HepG2 (cell line): ENCODE data around the gene BFSP1. TPM values are rescaled to one million over a fixed set of nuclear protein-coding genes. Genes with fewer than 3 reads are reported as not detected.

Experiments used
- ATAC-seq: fragments of 200-7000 bp; cut with Tn5 transposase; 3 replicates; pipeline ENCODE4 v1.9.1; 2020; ENCODE audit warnings: mild to moderate bottlenecking, moderate library complexity
- BruUV-seq: library from RNA; stranded (reverse); fragments of 400-500 nt; replicated peaks from 2 replicates; lab custom pipeline; 2021; lab: Mats Ljungman, UMichigan
- CTCF ChIA-PET: fragments of 300-600 bp; formaldehyde crosslinking; extraction: SDS; loops from one replicate; lab custom pipeline; 2021; ENCODE audit warnings: low total read pairs, inconsistent platforms, low intra/inter-chr PET ratio; lab: Yijun Ruan, JAX
- POLR2A ChIA-PET: fragments of 350-600 bp; sonication (Branson Sonifier 250); formaldehyde crosslinking; loops from one replicate; lab custom pipeline; 2020; ENCODE audit warnings: antibody characterized with exemption, inconsistent platforms; lab: Yijun Ruan, JAX
- DNase-seq: peaks from one replicate; pipeline ENCODE4 v3.0.0-alpha.2; 2015; ENCODE audit warnings: low spot score
- FAIRE-seq: peaks from 3 replicates; lab custom pipeline; 2011; peaks lifted over from hg19 to GRCh38; lab: Jason Lieb, UNC
- H2AFZ ChIP-seq: one replicate; pipeline ENCODE4 v1.6.1; 2011; ENCODE audit warnings: low read length, inconsistent platforms
- H3K27ac ChIP-seq: fragments of 300-600 bp; 3 replicates; pipeline ENCODE4 v1.8.0; 2011; ENCODE audit warnings: mixed run types, mild to moderate bottlenecking, mixed read lengths, low read length, inconsistent platforms; ENCODE audit not compliant: insufficient read depth; ENCODE audit errors: extremely low read length
- H3K27me3 ChIP-seq, 2 experiments: fragments of 200-600 bp in 1 of 2; 2 replicates in 1 of 2; 3 replicates in 1 of 2; pipeline versions ENCODE4 v1.6.0 to v1.8.0; 2011; ENCODE audit warnings: low read length in 2 of 2, mild to moderate bottlenecking in 2 of 2, moderate library complexity in 2 of 2, inconsistent platforms in 1 of 2; ENCODE audit not compliant: insufficient read depth in 2 of 2, control insufficient read depth in 1 of 2
- H3K36me3 ChIP-seq, 2 experiments: fragments of 200-600 bp in 1 of 2; replicated peaks in 1 of 2; 2 replicates in 1 of 2; 3 replicates in 1 of 2; pipeline versions ENCODE4 v1.5.1 to v1.8.0; 2011; ENCODE audit warnings: low read length in 2 of 2, inconsistent platforms in 1 of 2; ENCODE audit not compliant: insufficient read depth in 2 of 2, control insufficient read depth in 1 of 2
- H3K4me1 ChIP-seq: 2 replicates; pipeline ENCODE4 v1.5.1; 2012; ENCODE audit warnings: low read length, inconsistent platforms; ENCODE audit not compliant: insufficient read depth
- H3K4me2 ChIP-seq: 2 replicates; pipeline ENCODE4 v1.6.0; 2011; ENCODE audit warnings: low read depth, low read length, inconsistent platforms
- H3K4me3 ChIP-seq, 3 experiments: fragments of 200-600 bp in 1 of 3; sonication (generic), shearing (Covaris generic) in 1 of 3; replicated peaks in 1 of 3; 2 replicates each; pipeline ENCODE4 v1.5.1; 2011 to 2016; ENCODE audit warnings: low read length in 3 of 3, inconsistent platforms in 2 of 3, low read depth in 2 of 3, mild to moderate bottlenecking in 2 of 3, control low read depth in 1 of 3, mixed read lengths in 1 of 3; ENCODE audit not compliant: insufficient read depth in 1 of 3
- H3K79me2 ChIP-seq: one replicate; pipeline ENCODE4 v1.6.1; 2011; ENCODE audit warnings: low read length, inconsistent platforms; ENCODE audit not compliant: insufficient read depth
- H3K9ac ChIP-seq: 2 replicates; pipeline ENCODE4 v1.6.0; 2011; ENCODE audit warnings: mild to moderate bottlenecking, low read depth, low read length, inconsistent platforms; ENCODE audit not compliant: insufficient read depth
- H3K9me3 ChIP-seq: 2 replicates; pipeline ENCODE4 v1.5.1; 2012; ENCODE audit warnings: mild to moderate bottlenecking, low read length
- H4K20me1 ChIP-seq: 2 replicates; pipeline ENCODE4 v1.6.0; 2011; ENCODE audit warnings: inconsistent platforms, mild to moderate bottlenecking, low read length, moderate library complexity; ENCODE audit not compliant: insufficient read depth
- BCL6 ChIP-seq: IDR thresholded peaks from 2 replicates; pipeline ENCODE4 v1.6.1; 2016; ENCODE audit warnings: missing genetic modification reagents, missing compliant biosample characterization
- CREM ChIP-seq, 2 experiments: sonication (generic) in 1 of 2; formaldehyde crosslinking in 1 of 2; IDR thresholded peaks; 2 replicates each; pipeline versions ENCODE4 v1.4.0 to v1.6.1; 2016 to 2020; ENCODE audit warnings: antibody characterized with exemption in 1 of 2, mild to moderate bottlenecking in 1 of 2, missing genetic modification reagents in 1 of 2
- ELF4 ChIP-seq: sonication (generic); formaldehyde crosslinking; IDR thresholded peaks from 2 replicates; pipeline ENCODE4 v1.5.0; 2020; ENCODE audit warnings: missing genetic modification reagents, mild to moderate bottlenecking, moderate library complexity, borderline replicate concordance
- IRF1 ChIP-seq: sonication (generic); formaldehyde crosslinking; IDR thresholded peaks from 2 replicates; pipeline ENCODE4 v1.4.0; 2020; ENCODE audit warnings: low read depth, mild to moderate bottlenecking, missing genetic modification reagents
- NFKB2 ChIP-seq: sonication (generic); formaldehyde crosslinking; IDR thresholded peaks from 2 replicates; pipeline ENCODE4 v1.4.0; 2020; ENCODE audit warnings: missing genetic modification reagents, borderline replicate concordance
- SRSF9 ChIP-seq: fragments of 200-400 bp; formaldehyde crosslinking; IDR thresholded peaks from 2 replicates; pipeline ENCODE4 v1.6.1; 2018; ENCODE audit warnings: borderline replicate concordance, mild to moderate bottlenecking, low read depth, low read length; ENCODE audit not compliant: insufficient read depth, poor library complexity, severe bottlenecking
- ZNF20 ChIP-seq: sonication (generic); formaldehyde crosslinking; IDR thresholded peaks from 2 replicates; pipeline ENCODE4 v1.4.0; 2020; ENCODE audit warnings: mild to moderate bottlenecking, moderate library complexity, missing genetic modification reagents
- ZNF382 ChIP-seq: sonication (generic); formaldehyde crosslinking; IDR thresholded peaks from 2 replicates; pipeline ENCODE4 v1.5.0; 2020; ENCODE audit warnings: missing genetic modification reagents, mild to moderate bottlenecking, borderline replicate concordance
- ZNF460 ChIP-seq: sonication (generic); formaldehyde crosslinking; IDR thresholded peaks from 2 replicates; pipeline ENCODE4 v1.5.1; 2020; ENCODE audit warnings: missing genetic modification reagents, mild to moderate bottlenecking, borderline replicate concordance
- ZNF484 ChIP-seq: sonication (generic); formaldehyde crosslinking; IDR thresholded peaks from 2 replicates; pipeline ENCODE4 v1.5.1; 2020; ENCODE audit warnings: mild to moderate bottlenecking, low read depth, missing genetic modification reagents, borderline replicate concordance
- ZNF530 ChIP-seq: sonication (generic); formaldehyde crosslinking; IDR thresholded peaks from 2 replicates; pipeline ENCODE4 v1.5.0; 2020; ENCODE audit warnings: low read depth, mild to moderate bottlenecking, missing genetic modification reagents
- ZNF710 ChIP-seq: sonication (generic); formaldehyde crosslinking; IDR thresholded peaks from 2 replicates; pipeline ENCODE4 v1.5.0; 2020; ENCODE audit warnings: mild to moderate bottlenecking, missing genetic modification reagents, borderline replicate concordance
- WGBS: methylation state at CpG from one replicate; pipeline ENCODE4 v1.1.6; 2017; ENCODE audit warnings: low lambda C conversion rate; 5-methylcytosine and 5-hydroxymethylcytosine counted together
- in situ Hi-C: cut with HindIII; loops from 2 replicates; pipeline ENCODE4 v1.10.0; 2017; ENCODE audit warnings: low pct_unique_long_range_greater_than_20kb; ENCODE audit not compliant: extremely low pct_ligation_motif_present
- intact Hi-C: fragments of 100-400 bp; cut with micrococcal nuclease; formaldehyde crosslinking; loops from one replicate; pipeline ENCODE4 v1.10.0; 2022; ENCODE audit not compliant: unreplicated experiment
- polyA plus RNA-seq, 8 experiments: library from polyadenylated mRNA; depleted of rRNA in 3 of 8; stranded (reverse) in 7 of 8; unstranded in 1 of 8; fragments of >200 nt; fragmentation: Illumina TruSeq in 4 of 8; extraction: Trizol in 4 of 8; gene quantifications; 2 replicates each; pipeline versions ENCODE4 v1.2.1 to v1.2.3, GENCODE V29; 2011 to 2016; ENCODE audit warnings: low read depth in 4 of 8, missing spikeins in 1 of 8, mixed read lengths in 1 of 8; ENCODE audit not compliant: insufficient read depth in 1 of 8
- total RNA-seq, 5 experiments: library from RNA; depleted of rRNA; stranded (reverse); fragments of >200 nt; fragmentation: Illumina TruSeq; extraction: Trizol; gene quantifications; 2 replicates each; pipeline ENCODE4 v1.2.3, GENCODE V29; 2016; ENCODE audit warnings: low read depth in 1 of 5

The BFSP1 gene
- total and polyA plus RNA-seq, 2 of the 13 experiments (the other 11 are each of a cell fraction or from before 2014, with no cell fraction given): 0.22 to 0.26 TPM

- no peak for TF ChIP-seq ZNF530 (CRISPR knock-in tag)
- TF ChIP-seq BCL6: no peak
These were observed 29.1 kb downstream of the BFSP1 start (continued) for GRCh38 chr20:17502105-17502504.

- Histone ChIP-seq H3K4me1 (peaks cover 19% of the 10 kb centered on the region), H3K4me2 (no peak overlapping the region), H4K20me1 (no peaks in the 10 kb centered on the region), H3K27ac (no peak overlapping the region), H3K4me3 (no peak overlapping the region), H3K9me3 (no peaks in the 10 kb centered on the region), H3K27me3 (peaks cover 1 to 59% of the 10 kb centered on the region in 2 experiments; a peak in 4 of 5 replicates), H3K79me2 (no peaks in the 10 kb centered on the region), H3K9ac (no peak overlapping the region), H3K36me3 (no peaks in the 10 kb centered on the region), H2AFZ (no peak overlapping the region)
- DNase-seq (no peak), FAIRE-seq (no peak), ATAC-seq (no peak)
- no TSS peak for BruUV-seq
- WGBS: 32% methylated on average over 9 of the region's 9 CpGs
- CTCF ChIA-PET: no interaction called here
- in situ Hi-C loops: loop anchor here (25.0 kb wide), 1 partner anchor 786 kb away; the partner anchor contains the start of gene ZNF133
- TF ChIP-seq CREM (IDR thresholded peaks at IDR 0.05): no peak
- TF ChIP-seq CREM (CRISPR knock-in tag; IDR thresholded peaks at IDR 0.05): no peak
- no peak for TF ChIP-seq ELF4 (CRISPR knock-in tag)
- TF ChIP-seq NFKB2: no peak
- TF ChIP-seq ZNF382 (CRISPR knock-in tag): no peak
- TF ChIP-seq IRF1 (CRISPR knock-in tag): no peak
- TF ChIP-seq SRSF9: no peak
- TF ChIP-seq ZNF20: no peak
- no peak for TF ChIP-seq ZNF710
- TF ChIP-seq ZNF484 (CRISPR knock-in tag): no peak
- TF ChIP-seq ZNF460: no peak
- POLR2A ChIA-PET: no interaction called here
- intact Hi-C loops: no loop called here
These were observed 29.5 kb downstream of the BFSP1 start for GRCh38 chr20:17501701-17502100.
